Activated CD4-positive, alpha-beta T cell treated with anti-CD3 and anti-CD28 coated beads, Interleukin-2, amount 50 U/mL, for 16 hours (primary cell): ENCODE data around the gene EVA1B.

ENCODE experiments used
- DNase-seq: peaks from one replicate; pipeline ENCODE4 v3.0.0-alpha.2; 2020

Gene EVA1B

GRCh38 chr1:36307601-36308330 is 15.7 kb downstream of the EVA1B start:
- DNase-seq, result no peak

- peak; percentile 96 for DNase-seq
Measured at GRCh38 chr1:36306902-36307456, 16.5 kb downstream of the EVA1B start.

- DNase-seq, result peak; percentile 62
Measured at GRCh38 chr1:36306210-36306901, 17.1 kb downstream of the EVA1B start, which contains the start of gene SH3D21. SH3D21 (plus strand) TSS chr1:36306368; CDS start chr1:36306421, 53 bp downstream.

- no peak for DNase-seq
Measured at GRCh38 chr1:36305915-36306209, 17.6 kb downstream of the EVA1B start.

- DNase-seq, result no peak
Measured at GRCh38 chr1:36304970-36305914, 18.2 kb downstream of the EVA1B start.

GRCh38 chr1:36304521-36304920 is 18.9 kb downstream of the EVA1B start:
- DNase-seq, result no peak

- no peak for DNase-seq
Measured at GRCh38 chr1:36303650-36304360, 19.6 kb downstream of the EVA1B start.

GRCh38 chr1:36303244-36303643 is 20.2 kb downstream of the EVA1B start:
- no peak for DNase-seq

GRCh38 chr1:36301220-36301619 is 22.2 kb downstream of the EVA1B start:
- no peak for DNase-seq

GRCh38 chr1:36300526-36300925 is 22.9 kb downstream of the EVA1B start:
- no peak for DNase-seq

GRCh38 chr1:36298640-36299039 is 24.8 kb downstream of the EVA1B start:
- DNase-seq, result no peak

- DNase-seq, result no peak
Measured at GRCh38 chr1:36297062-36297461, 26.4 kb downstream of the EVA1B start.

- DNase-seq, result no peak
Measured at GRCh38 chr1:36295390-36295789, 28.1 kb downstream of the EVA1B start.

- DNase-seq, result no peak
Measured at GRCh38 chr1:36287595-36287994, 35.9 kb downstream of the EVA1B start.

GRCh38 chr1:36286802-36287201 is 36.6 kb downstream of the EVA1B start:
- DNase-seq, result no peak

GRCh38 chr1:36285443-36286101 is 37.9 kb downstream of the EVA1B start:
- peak; percentile 78 for DNase-seq

GRCh38 chr1:36284517-36284916 is 38.9 kb downstream of the EVA1B start:
- no peak for DNase-seq

GRCh38 chr1:36284061-36284460 is 39.4 kb downstream of the EVA1B start:
- no peak for DNase-seq

- DNase-seq, result no peak
Measured at GRCh38 chr1:36279789-36280296, 43.6 kb downstream of the EVA1B start.

GRCh38 chr1:36279110-36279788 is 44.2 kb downstream of the EVA1B start:
- no peak for DNase-seq

GRCh38 chr1:36276688-36277087 is 46.8 kb downstream of the EVA1B start:
- no peak for DNase-seq
